Brain microvascular endothelial cell (primary cell): ENCODE measurements around the gene SLC49A4.

Source experiments
- DNase-seq: peaks from one replicate; pipeline ENCODE4 v3.0.0-alpha.2; 2020
- H3K27ac ChIP-seq: fragments of 250-450 bp; sonication (Bioruptor Pico); 2 replicates; pipeline ENCODE4 v1.5.1; 2020; ENCODE audit warnings: mild to moderate bottlenecking, moderate library complexity
- H3K27me3 ChIP-seq: fragments of 250-450 bp; sonication (Bioruptor Pico); replicated peaks from 2 replicates; pipeline ENCODE4 v1.5.1; 2020; ENCODE audit warnings: mild to moderate bottlenecking
- H3K36me3 ChIP-seq: fragments of 250-450 bp; sonication (Bioruptor Pico); replicated peaks from 2 replicates; pipeline ENCODE4 v1.5.1; 2020; ENCODE audit warnings: mild to moderate bottlenecking
- H3K4me3 ChIP-seq: 2 replicates; pipeline ENCODE4 v1.5.1; 2011; ENCODE audit warnings: low read depth, mild to moderate bottlenecking, control low read depth, low read length, moderate library complexity
- in situ Hi-C: cut with HindIII; loops from 2 replicates; pipeline ENCODE4 v1.10.0; 2017; ENCODE audit warnings: low sequenced_read_pairs, low pct_ligation_motif_present
- TF ChIP-seq, protein P1 (sequence below): IDR thresholded peaks from 2 replicates; pipeline ENCODE4 v1.5.1; 2011; ENCODE audit warnings: low read depth, mild to moderate bottlenecking, moderate library complexity, low read length, control low read depth, inconsistent platforms; ENCODE audit errors: missing control alignments

SLC49A4 gene

DNA sequence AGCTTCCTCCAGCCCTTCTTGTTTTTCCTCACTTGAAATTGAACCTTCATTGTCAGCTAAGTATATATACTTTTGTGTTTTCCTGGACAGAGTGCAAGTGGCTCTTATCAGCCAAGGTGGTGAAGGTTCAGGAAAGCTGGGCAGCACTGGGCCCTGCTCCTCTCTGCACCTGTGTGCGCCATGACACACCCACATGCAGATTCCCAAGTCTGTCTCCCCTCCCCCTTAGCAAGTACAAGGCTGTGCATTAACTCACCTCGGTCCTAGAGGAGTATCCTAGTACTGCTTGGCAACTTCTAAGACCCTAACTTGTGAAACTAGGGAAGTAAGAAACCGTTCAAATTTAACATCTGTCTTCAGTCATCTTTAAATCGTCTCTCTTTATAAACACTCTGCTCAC, 85.8 kb downstream of the SLC49A4 start:
- in situ Hi-C loops, result no loop called here
- H3K27ac ChIP-seq, result no peak overlapping the region
- H3K36me3 ChIP-seq, result no peaks in the 10 kb centered on the region
- H3K27me3 ChIP-seq, result no peaks in the 10 kb centered on the region
- no peak overlapping the region for H3K4me3 ChIP-seq
- TF ChIP-seq, protein P1, sequence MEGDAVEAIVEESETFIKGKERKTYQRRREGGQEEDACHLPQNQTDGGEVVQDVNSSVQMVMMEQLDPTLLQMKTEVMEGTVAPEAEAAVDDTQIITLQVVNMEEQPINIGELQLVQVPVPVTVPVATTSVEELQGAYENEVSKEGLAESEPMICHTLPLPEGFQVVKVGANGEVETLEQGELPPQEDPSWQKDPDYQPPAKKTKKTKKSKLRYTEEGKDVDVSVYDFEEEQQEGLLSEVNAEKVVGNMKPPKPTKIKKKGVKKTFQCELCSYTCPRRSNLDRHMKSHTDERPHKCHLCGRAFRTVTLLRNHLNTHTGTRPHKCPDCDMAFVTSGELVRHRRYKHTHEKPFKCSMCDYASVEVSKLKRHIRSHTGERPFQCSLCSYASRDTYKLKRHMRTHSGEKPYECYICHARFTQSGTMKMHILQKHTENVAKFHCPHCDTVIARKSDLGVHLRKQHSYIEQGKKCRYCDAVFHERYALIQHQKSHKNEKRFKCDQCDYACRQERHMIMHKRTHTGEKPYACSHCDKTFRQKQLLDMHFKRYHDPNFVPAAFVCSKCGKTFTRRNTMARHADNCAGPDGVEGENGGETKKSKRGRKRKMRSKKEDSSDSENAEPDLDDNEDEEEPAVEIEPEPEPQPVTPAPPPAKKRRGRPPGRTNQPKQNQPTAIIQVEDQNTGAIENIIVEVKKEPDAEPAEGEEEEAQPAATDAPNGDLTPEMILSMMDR, result no peak
- DNase-seq, result no peak

DNA sequence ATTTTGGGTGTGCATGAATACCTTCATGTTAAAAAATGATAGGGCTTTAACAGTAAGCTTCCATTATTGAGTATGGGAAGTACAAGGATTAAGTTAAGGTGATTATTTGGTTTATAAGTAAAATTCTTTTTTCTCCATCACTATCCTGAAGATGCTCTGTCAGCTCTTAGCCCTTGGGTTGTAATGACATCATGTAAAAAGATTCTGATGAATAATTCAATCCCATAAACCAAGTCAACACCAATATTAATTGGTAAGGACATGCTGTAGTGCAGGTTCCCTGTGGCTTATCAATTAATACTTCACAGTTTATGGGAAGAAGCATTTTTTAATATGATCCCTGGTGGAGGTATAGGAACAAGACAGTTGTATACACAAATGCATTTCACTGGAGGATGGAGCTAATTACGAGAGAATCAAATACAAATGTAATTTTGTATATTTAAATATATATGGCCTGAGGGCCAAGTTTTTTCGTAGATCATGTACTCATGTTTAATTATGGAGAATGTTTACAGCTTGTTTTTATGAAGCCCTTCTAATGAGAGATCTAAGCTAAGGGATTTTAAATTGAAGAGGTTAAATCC, 87.6 kb downstream of the SLC49A4 start:
- no peak for DNase-seq
- TF ChIP-seq, protein P1, result no peak
- H3K36me3 ChIP-seq, result no peaks in the 10 kb centered on the region
- no peaks in the 10 kb centered on the region for H3K27me3 ChIP-seq
- in situ Hi-C loops, result no loop called here
- H3K4me3 ChIP-seq, result no peak overlapping the region
- no peak overlapping the region for H3K27ac ChIP-seq

DNA sequence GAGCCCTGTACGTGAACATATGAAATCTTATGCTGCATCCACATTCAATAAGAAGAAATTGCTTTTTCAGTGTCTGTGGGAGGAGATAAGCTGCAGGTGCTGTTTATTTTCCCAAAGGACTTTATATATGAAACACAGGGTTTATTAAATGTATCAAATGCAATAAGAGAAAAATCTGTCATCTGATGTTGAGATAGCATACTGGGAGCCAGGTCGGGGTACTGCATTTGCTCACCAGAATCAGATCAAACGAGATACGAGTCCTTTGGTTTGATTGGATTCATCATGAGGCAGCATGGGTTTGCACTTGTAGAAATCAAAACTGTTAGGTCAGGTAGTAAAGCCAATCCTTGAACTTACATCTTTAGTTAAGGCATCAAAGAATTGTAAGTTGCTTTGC, 91.4 kb downstream of the SLC49A4 start:
- Histone ChIP-seq H3K4me3 (no peak overlapping the region), H3K36me3 (no peaks in the 10 kb centered on the region), H3K27ac (no peak overlapping the region), H3K27me3 (no peaks in the 10 kb centered on the region)
- no peak for DNase-seq
- TF ChIP-seq, protein P1, result no peak
- in situ Hi-C loops, result no loop called here

DNA sequence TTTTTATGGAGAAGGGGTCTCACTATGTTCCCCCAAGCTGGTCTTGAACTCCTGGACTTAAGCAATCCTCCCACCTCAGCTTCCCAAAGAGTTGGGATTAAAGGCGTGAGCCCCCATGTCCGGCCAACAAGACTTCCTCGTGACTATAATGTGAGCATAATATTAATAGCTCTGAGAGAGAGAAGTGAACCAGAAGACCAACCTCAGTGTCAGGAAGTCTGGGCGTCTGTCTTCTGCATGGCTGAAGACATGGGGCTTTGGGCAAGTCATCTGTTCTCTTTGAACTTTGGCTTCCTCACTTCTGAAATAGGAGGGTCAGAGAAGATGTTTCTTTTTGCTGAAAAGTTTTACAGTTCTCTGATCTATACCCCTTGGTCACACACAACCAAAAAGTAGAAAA, 92.1 kb downstream of the SLC49A4 start:
- Histone ChIP-seq H3K27ac (no peak overlapping the region), H3K36me3 (no peaks in the 10 kb centered on the region), H3K4me3 (no peak overlapping the region), H3K27me3 (no peaks in the 10 kb centered on the region)
- DNase-seq, result no peak
- in situ Hi-C loops, result no loop called here
- TF ChIP-seq, protein P1, result no peak

DNA sequence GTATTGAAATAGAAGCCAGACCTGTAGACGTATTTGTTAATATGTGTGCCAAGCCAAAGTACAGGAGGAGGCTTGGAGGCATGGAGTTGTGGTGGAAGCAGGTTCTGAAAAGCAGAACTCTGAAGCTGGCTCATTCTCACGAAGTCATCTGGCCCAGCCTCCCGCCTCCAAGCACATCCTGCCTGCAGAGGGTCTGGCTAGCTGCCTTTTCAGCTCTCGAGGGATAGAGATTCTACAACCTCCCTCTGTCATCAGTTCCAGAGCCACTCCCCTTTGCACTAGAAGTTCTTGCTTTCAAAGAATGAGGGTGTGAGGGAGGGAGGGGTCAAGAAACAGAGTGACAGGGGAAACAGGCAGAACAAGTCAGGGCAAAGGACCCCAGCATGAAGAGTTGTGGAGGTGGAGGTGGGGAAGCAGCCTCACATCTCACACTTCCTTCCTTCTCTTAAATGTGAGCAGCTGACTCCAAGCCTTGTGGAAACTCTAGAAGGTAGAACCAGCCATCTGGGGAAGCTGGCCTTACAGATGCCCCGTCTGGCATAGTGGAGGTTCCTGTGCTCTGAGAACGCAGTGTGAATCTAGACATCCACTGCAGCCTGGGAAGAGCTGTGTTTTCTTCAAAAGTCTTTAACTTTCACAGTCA, 95.3 kb downstream of the SLC49A4 start:
- in situ Hi-C loops, result no loop called here

More for the DNA sequence above, 95.3 kb downstream of the SLC49A4 start:
- TF ChIP-seq, protein P1, result no peak
- DNase-seq, result peak; percentile 18
- Histone ChIP-seq H3K4me3 (no peak overlapping the region), H3K27me3 (no peaks in the 10 kb centered on the region), H3K27ac (no peak overlapping the region), H3K36me3 (no peaks in the 10 kb centered on the region)
